22Rv1 (cell line): ENCODE measurements around the gene PPP6R2.

Experiments
- CTCF ChIP-seq: fragments of 450-650 bp; IDR thresholded peaks from 2 replicates; pipeline ENCODE4 v1.5.1; 2017; ENCODE audit warnings: mild to moderate bottlenecking
- ZFX ChIP-seq: fragments of 450-650 bp; IDR thresholded peaks from 2 replicates; pipeline ENCODE4 v1.6.1; 2017; ENCODE audit warnings: antibody characterized with exemption, borderline replicate concordance

- no peak for TF ChIP-seq CTCF
- TF ChIP-seq ZFX = no peak
These were observed 122.2 kb downstream of the PPP6R2 start for GRCh38 chr22:50465066-50465930.
